ENCODE results near the gene CLEC4G.
"Not testable (repeated sequence)": the region's sequence is repeated elsewhere in the genome, so short reads cannot be mapped to it uniquely, and the experiment has no call there.

CLEC4G gene

DNA sequence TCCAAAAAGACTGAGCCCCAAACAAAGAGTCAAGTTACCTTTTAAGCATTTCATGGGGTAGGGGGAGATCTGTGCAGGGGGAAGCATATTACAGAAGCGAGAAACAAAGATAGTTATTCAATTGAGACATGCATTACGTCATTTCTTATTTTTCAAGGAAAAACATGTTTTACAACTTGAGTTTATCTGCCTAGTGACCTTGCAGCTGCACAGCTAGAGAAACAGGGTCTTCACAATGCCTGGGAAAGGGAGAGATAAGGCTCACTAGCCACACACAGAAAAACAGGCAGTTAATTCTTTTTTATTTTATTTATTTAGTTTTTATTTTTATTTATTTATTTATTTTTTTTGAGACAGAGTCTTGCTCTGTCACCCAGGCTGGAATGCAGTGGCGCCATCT is 32.2 kb upstream of the CLEC4G start:
- not testable (repeated sequence) for H3K9me3 ChIP-seq (ENCODE audit: control insufficient read depth, low read length); H3K4me1 ChIP-seq (ENCODE audit: control insufficient read depth, insufficient read depth, low read length); H3K36me3 ChIP-seq (ENCODE audit: control insufficient read depth, insufficient read depth, low read length); H3K9ac ChIP-seq (ENCODE audit: low read length); H3K27me3 ChIP-seq (ENCODE audit: control insufficient read depth, insufficient read depth, low read length); H3K4me3 ChIP-seq (ENCODE audit: low read length)

DNA sequence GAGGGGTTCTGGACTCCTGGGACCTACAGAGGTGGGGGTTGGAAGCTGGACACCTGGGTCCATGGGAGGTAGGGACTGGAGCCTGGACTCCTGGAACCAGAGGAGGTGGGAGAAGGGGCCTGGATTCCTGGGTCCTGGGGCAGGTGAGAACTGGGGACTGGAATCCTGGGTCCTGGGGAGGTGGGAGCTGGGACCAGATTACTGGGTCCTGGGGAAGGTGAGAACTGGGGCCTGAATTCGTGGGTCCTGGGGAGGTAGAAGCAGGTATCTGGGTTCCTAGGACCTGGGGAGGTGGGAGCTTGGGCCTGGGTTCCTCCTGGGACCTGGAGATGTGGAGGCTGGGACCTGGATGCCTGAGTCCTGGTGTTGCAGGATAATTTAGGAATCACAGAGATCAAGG is 31.8 kb upstream of the CLEC4G start:
- Histone ChIP-seq H3K9me3 (ENCODE audit: control insufficient read depth, low read length) (no peaks in the 10 kb centered on the region), H3K27me3 (ENCODE audit: control insufficient read depth, insufficient read depth, low read length) (no peaks in the 10 kb centered on the region), H3K4me1 (ENCODE audit: control insufficient read depth, insufficient read depth, low read length) (no peaks in the 10 kb centered on the region), H3K36me3 (ENCODE audit: control insufficient read depth, insufficient read depth, low read length) (no peaks in the 10 kb centered on the region), H3K9ac (ENCODE audit: low read length) (no peak overlapping the region), H3K4me3 (ENCODE audit: low read length) (no peak overlapping the region)

GRCh38 chr19:7762719-7763293 is 30.9 kb upstream of the CLEC4G start, which contains the start of gene CLEC4M:
CLEC4M (plus strand) TSS chr19:7763243; CDS start chr19:7763267, 24 bp downstream.
- H3K4me3 ChIP-seq (ENCODE audit: low read length), result no peak within 1 kb of the TSS
- H3K36me3 ChIP-seq (ENCODE audit: control insufficient read depth, insufficient read depth, low read length), result no peaks in the 10 kb centered on the region
- H3K9me3 ChIP-seq (ENCODE audit: control insufficient read depth, low read length), result no peaks in the 10 kb centered on the region
- no peaks in the 10 kb centered on the region for H3K4me1 ChIP-seq (ENCODE audit: control insufficient read depth, insufficient read depth, low read length)
- no peak within 1 kb of the TSS for H3K9ac ChIP-seq (ENCODE audit: low read length)
- H3K27me3 ChIP-seq (ENCODE audit: control insufficient read depth, insufficient read depth, low read length), result no peaks in the 10 kb centered on the region

DNA sequence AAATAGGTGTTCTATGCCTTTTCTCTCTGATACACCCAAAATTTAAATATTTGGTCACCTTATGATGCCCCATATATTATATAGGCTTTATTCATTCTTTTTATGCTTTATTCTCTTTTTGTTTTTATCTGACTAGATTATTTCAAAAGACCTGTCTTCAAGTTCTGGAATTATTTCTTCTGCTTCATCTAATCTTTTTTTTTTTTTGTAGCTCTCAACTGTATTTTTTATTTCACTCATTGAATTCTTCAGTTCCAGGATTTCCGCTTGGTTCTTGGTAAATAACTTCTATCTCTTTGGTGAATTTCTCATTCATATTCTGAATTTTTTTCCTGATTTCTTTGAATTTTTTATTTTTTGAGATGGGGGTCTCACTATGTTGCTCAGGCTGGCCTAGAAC is 27.2 kb upstream of the CLEC4G start:
- no peaks in the 10 kb centered on the region for H3K27me3 ChIP-seq (ENCODE audit: control insufficient read depth, insufficient read depth, low read length)
- H3K36me3 ChIP-seq (ENCODE audit: control insufficient read depth, insufficient read depth, low read length), result no peaks in the 10 kb centered on the region
- H3K4me1 ChIP-seq (ENCODE audit: control insufficient read depth, insufficient read depth, low read length), result no peaks in the 10 kb centered on the region
- H3K9me3 ChIP-seq (ENCODE audit: control insufficient read depth, low read length), result no peaks in the 10 kb centered on the region
- H3K4me3 ChIP-seq (ENCODE audit: low read length), result no peak overlapping the region
- H3K9ac ChIP-seq (ENCODE audit: low read length), result no peak overlapping the region

DNA sequence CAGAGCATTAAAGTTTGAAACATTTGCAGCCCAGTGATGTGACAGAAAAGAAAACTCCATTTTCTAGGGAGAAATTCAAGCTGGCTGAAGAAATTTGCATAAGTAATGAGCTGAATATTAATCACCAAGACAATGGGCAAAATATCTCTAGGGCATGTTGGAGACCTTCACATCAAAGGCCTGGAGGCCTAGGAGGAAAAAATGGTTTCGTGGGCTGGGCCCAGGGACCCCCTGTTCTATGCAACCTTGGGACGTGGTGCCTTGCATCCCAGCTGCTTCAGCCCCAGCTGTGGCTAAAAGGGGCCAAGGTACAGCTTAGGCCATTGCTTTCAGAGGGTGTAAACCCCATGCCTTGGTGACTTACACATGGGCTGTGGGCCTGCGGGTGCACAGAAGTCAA is 25.4 kb upstream of the CLEC4G start:
- Histone ChIP-seq H3K4me3 (ENCODE audit: low read length) (no peak overlapping the region), H3K4me1 (ENCODE audit: control insufficient read depth, insufficient read depth, low read length) (no peaks in the 10 kb centered on the region), H3K27me3 (ENCODE audit: control insufficient read depth, insufficient read depth, low read length) (no peaks in the 10 kb centered on the region), H3K9ac (ENCODE audit: low read length) (no peak overlapping the region), H3K9me3 (ENCODE audit: control insufficient read depth, low read length) (no peaks in the 10 kb centered on the region), H3K36me3 (ENCODE audit: control insufficient read depth, insufficient read depth, low read length) (no peaks in the 10 kb centered on the region)

GRCh38 chr19:7756258-7756657 is 24.3 kb upstream of the CLEC4G start:
- no peaks in the 10 kb centered on the region for H3K36me3 ChIP-seq (ENCODE audit: control insufficient read depth, insufficient read depth, low read length)
- H3K4me3 ChIP-seq (ENCODE audit: low read length), result no peak overlapping the region
- H3K27me3 ChIP-seq (ENCODE audit: control insufficient read depth, insufficient read depth, low read length), result no peaks in the 10 kb centered on the region
- H3K9me3 ChIP-seq (ENCODE audit: control insufficient read depth, low read length), result no peaks in the 10 kb centered on the region
- H3K4me1 ChIP-seq (ENCODE audit: control insufficient read depth, insufficient read depth, low read length), result no peaks in the 10 kb centered on the region
- no peak overlapping the region for H3K9ac ChIP-seq (ENCODE audit: low read length)

- Histone ChIP-seq H3K36me3 (ENCODE audit: control insufficient read depth, insufficient read depth, low read length) (no peaks in the 10 kb centered on the region), H3K27me3 (ENCODE audit: control insufficient read depth, insufficient read depth, low read length) (no peaks in the 10 kb centered on the region), H3K4me3 (ENCODE audit: low read length) (no peak overlapping the region), H3K9ac (ENCODE audit: low read length) (no peak overlapping the region), H3K4me1 (ENCODE audit: control insufficient read depth, insufficient read depth, low read length) (no peaks in the 10 kb centered on the region), H3K9me3 (ENCODE audit: control insufficient read depth, low read length) (no peaks in the 10 kb centered on the region)
Observed at GRCh38 chr19:7751157-7751783, 19.4 kb upstream of the CLEC4G start.

DNA sequence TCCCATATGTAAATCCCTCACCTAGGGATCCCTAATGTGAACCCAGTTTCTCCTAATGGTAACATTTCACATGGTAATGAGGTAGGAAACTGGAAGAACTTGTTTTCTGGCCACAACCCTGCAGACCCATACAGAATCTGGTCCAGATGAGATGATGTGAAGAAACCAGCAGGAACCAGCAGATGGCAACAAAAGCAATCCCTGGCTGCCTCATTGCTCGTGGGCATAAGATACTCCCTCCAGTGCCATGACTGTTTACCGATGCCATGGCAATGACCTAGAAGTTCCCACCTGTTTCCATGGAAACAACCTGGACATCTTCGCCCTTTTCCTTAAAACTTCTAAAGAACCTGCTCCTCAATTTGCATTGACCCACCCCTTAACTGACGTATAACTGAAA is 16.8 kb upstream of the CLEC4G start:
- H3K9me3 ChIP-seq (ENCODE audit: control insufficient read depth, low read length), result no peaks in the 10 kb centered on the region
- no peaks in the 10 kb centered on the region for H3K27me3 ChIP-seq (ENCODE audit: control insufficient read depth, insufficient read depth, low read length)
- no peaks in the 10 kb centered on the region for H3K36me3 ChIP-seq (ENCODE audit: control insufficient read depth, insufficient read depth, low read length)
- H3K4me1 ChIP-seq (ENCODE audit: control insufficient read depth, insufficient read depth, low read length), result no peaks in the 10 kb centered on the region
- H3K4me3 ChIP-seq (ENCODE audit: low read length), result no peak overlapping the region
- no peak overlapping the region for H3K9ac ChIP-seq (ENCODE audit: low read length)

- Histone ChIP-seq H3K36me3 (ENCODE audit: control insufficient read depth, insufficient read depth, low read length) (no peaks in the 10 kb centered on the region), H3K9me3 (ENCODE audit: control insufficient read depth, low read length) (no peaks in the 10 kb centered on the region), H3K9ac (ENCODE audit: low read length) (no peak overlapping the region), H3K4me1 (ENCODE audit: control insufficient read depth, insufficient read depth, low read length) (no peaks in the 10 kb centered on the region), H3K4me3 (ENCODE audit: low read length) (no peak overlapping the region), H3K27me3 (ENCODE audit: control insufficient read depth, insufficient read depth, low read length) (no peaks in the 10 kb centered on the region)
Observed at GRCh38 chr19:7748171-7748570, 16.3 kb upstream of the CLEC4G start.

DNA sequence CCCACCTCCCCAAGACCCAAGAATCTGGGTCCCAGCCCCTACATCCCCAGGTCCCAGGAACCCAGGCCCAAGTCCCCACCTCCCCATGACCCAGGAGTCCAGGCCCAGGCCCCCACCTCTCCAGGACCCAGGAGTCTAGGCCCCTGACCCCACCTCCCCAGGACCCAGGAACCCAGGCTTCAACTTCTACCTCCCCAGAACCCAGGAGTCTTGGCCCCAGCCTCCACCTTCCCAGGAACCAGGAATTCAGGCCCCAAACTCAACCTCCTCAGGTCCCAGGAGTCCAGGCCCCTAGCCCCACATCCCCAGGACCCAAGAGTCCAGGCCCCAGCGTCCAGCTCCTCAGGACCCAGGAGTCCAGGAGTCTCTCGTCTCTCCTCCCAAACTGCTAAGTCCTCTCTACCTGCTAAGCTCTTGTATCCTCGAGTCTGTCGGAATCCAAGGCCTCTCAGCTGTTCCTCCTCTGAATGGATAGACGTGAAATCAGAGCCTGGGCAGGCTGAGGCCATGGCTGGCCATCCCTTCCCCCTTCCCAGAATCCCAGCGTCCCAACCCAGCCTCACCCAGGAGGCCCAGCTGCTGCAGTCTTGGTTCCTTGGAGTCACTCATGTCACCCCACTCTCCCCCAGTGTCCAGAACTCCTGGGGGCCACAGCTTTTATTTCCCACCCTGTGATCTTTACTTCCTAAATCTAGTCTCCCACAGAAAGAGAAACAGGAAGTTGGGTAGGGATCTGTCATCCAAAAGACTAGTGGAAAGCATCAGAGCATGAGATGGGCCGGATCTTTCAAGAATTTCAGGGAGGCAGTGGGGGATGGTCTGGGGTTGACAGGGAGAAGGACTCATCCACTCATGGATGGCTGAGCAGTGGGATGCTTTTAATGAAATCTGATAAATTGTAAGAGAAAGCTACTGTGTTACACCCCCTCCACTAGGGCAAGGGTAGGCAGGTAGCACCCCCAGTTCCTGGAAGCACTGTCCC is 15.3 kb upstream of the CLEC4G start, which contains the start of gene CD209:
Gene CD209 (minus strand): TSS at position 632 of the 982 bp plus-strand sequence. CDS start 23 bp downstream, at position 609.
- Histone ChIP-seq H3K9me3 (ENCODE audit: control insufficient read depth, low read length) (no peaks in the 10 kb centered on the region), H3K4me3 (ENCODE audit: low read length) (no peak within 1 kb of the TSS), H3K4me1 (ENCODE audit: control insufficient read depth, insufficient read depth, low read length) (no peaks in the 10 kb centered on the region), H3K9ac (ENCODE audit: low read length) (peak within 1 kb of the TSS; percentile 34), H3K27me3 (ENCODE audit: control insufficient read depth, insufficient read depth, low read length) (no peaks in the 10 kb centered on the region), H3K36me3 (ENCODE audit: control insufficient read depth, insufficient read depth, low read length) (no peaks in the 10 kb centered on the region)

GRCh38 chr19:7746306-7746705 is 14.4 kb upstream of the CLEC4G start:
- H3K27me3 ChIP-seq (ENCODE audit: control insufficient read depth, insufficient read depth, low read length); H3K36me3 ChIP-seq (ENCODE audit: control insufficient read depth, insufficient read depth, low read length); H3K9me3 ChIP-seq (ENCODE audit: control insufficient read depth, low read length); H3K4me1 ChIP-seq (ENCODE audit: control insufficient read depth, insufficient read depth, low read length); H3K9ac ChIP-seq (ENCODE audit: low read length); H3K4me3 ChIP-seq (ENCODE audit: low read length): not testable (repeated sequence)
